ENCODE data around the gene CRCP. TPM values are rescaled to one million over a fixed set of nuclear protein-coding genes. Genes with fewer than 3 reads are reported as not detected.

Gene CRCP
- total and polyA plus RNA-seq, 7 donors: 11.3 to 23.8 (median 13.5) TPM

DNA sequence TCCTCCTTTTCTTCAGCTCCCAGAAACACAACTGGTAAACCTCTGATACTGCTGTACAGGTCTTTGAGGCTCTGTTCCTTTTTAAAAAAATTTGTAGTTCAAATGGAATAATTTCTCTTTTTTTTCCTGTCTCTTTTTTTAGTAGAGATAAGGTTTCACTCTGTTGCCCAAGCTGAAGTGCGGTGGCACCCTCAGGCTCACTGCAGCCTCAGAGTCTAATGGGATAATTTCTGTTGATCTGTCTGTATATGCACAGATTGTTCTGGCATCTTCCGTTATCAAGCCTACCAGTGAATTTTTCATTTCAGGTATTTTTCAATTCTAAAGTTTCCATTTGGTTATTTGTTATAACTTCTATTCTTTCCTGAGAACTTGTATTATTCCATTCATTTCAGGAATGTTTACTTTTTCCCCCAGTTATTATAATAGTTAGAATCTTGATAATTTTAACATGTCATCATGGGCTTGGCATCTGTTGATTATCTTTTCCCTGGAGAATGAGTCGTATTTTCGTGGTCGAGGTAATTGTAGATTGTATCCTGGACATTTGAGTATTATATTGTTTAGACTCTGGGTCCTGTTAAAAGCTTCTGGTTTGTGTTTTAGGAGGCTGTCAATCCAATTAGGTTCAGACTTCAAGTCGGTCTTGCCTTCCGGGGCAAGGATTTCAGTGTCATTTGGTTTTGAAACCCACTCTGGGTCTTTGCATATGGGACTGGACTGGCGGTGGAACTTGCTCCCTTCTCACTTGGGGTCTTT lies 24.5 kb downstream of the CRCP start:
- ATAC-seq: no peak
- DNase-seq: no peak
- H3K27me3 ChIP-seq (ENCODE audit: insufficient read depth in 3 of 3, low read length in 2 of 3): no peaks in the 10 kb centered on the region
- H3K36me3 ChIP-seq (ENCODE audit: insufficient read depth in 1 of 2, low read depth in 1 of 2): peaks cover 2 to 85% of the 10 kb centered on the region in 2 donors
- WGBS, 3 donors: 67 to 74% (median 69%) methylated on average over 8 of the region's 8 CpGs
- H3K27ac ChIP-seq: no peak overlapping the region
- intact Hi-C loops (cut with DNase I): no loop called here
- H3K9me3 ChIP-seq: no peaks in the 10 kb centered on the region
- peaks cover 9% of the 10 kb centered on the region for H3K4me1 ChIP-seq
- TF ChIP-seq CTCF (IDR thresholded peaks at IDR 0.05): no peak
- H3K4me3 ChIP-seq: no peak overlapping the region

GRCh38 chr7:66140924-66141323 lies 26.3 kb downstream of the CRCP start:
- Histone ChIP-seq H3K27me3 (ENCODE audit: insufficient read depth in 3 of 3, low read length in 2 of 3) (no peaks in the 10 kb centered on the region), H3K27ac (no peak overlapping the region), H3K9me3 (no peaks in the 10 kb centered on the region), H3K4me3 (no peak overlapping the region), H3K4me1 (peaks cover 5% of the 10 kb centered on the region), H3K36me3 (ENCODE audit: insufficient read depth in 1 of 2, low read depth in 1 of 2) (peaks cover 2 to 85% of the 10 kb centered on the region in 2 donors)
- 27 to 34% (median 33%) methylated on average over 4 of the region's 4 CpGs for WGBS, 3 donors
- intact Hi-C loops (cut with DNase I): no loop called here
- TF ChIP-seq CTCF (IDR thresholded peaks at IDR 0.05): peak; percentile 48
- DNase-seq: peak; percentile 67 to 80
- peak; percentile 67 to 77 (median 72) for ATAC-seq

- Histone ChIP-seq H3K4me3 (no peak overlapping the region), H3K9me3 (no peaks in the 10 kb centered on the region), H3K36me3 (ENCODE audit: insufficient read depth in 1 of 2, low read depth in 1 of 2) (peaks cover 2 to 80% of the 10 kb centered on the region in 2 donors), H3K4me1 (peaks cover 5% of the 10 kb centered on the region), H3K27ac (no peak overlapping the region), H3K27me3 (ENCODE audit: insufficient read depth in 3 of 3, low read length in 2 of 3) (no peaks in the 10 kb centered on the region)
- WGBS, 3 donors: 51 to 65% (median 58%) methylated on average over 3 of the region's 3 CpGs
- DNase-seq (no peak), ATAC-seq (no peak)
- intact Hi-C loops (cut with DNase I): no loop called here
- no peak for TF ChIP-seq CTCF (IDR thresholded peaks at IDR 0.05)
Measured at GRCh38 chr7:66142334-66142733, 27.7 kb downstream of the CRCP start.

DNA sequence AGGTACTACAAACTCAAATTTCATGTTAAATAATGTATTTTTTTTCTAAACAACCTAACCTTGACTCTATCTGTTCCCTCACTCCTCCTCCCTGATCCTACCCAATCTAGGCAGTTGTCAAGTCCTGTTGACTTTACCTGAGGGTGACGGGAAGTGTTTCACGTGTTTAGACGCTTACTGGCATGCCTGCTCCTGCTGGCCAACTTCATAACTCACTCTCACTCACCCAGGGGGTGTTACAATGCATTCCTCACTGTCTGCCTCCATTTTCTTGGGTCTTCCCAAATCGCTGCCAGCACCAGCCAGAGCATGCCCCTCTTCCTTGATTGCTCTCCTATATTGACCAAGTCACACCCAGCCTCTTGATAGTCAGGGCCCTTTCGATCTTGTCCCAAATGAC lies 28.3 kb downstream of the CRCP start:
- no peak for TF ChIP-seq CTCF (IDR thresholded peaks at IDR 0.05)
- ATAC-seq (no peak), DNase-seq (no peak)
- H3K36me3 ChIP-seq (ENCODE audit: insufficient read depth in 1 of 2, low read depth in 1 of 2): peaks cover 2 to 80% of the 10 kb centered on the region in 2 donors
- H3K9me3 ChIP-seq: no peaks in the 10 kb centered on the region
- H3K27ac ChIP-seq: no peak overlapping the region
- no peak overlapping the region for H3K4me3 ChIP-seq
- WGBS, 3 donors: 72 to 87% (median 77%) methylated on average over 5 of the region's 5 CpGs
- H3K27me3 ChIP-seq (ENCODE audit: insufficient read depth in 3 of 3, low read length in 2 of 3): no peaks in the 10 kb centered on the region
- intact Hi-C loops (cut with DNase I): no loop called here
- peaks cover 5% of the 10 kb centered on the region for H3K4me1 ChIP-seq
